ENCODE results near the gene FLNC. TPM values are rescaled to one million over a fixed set of nuclear protein-coding genes. Genes with fewer than 3 reads are reported as not detected.

The FLNC gene
- total RNA-seq, 2 experiments from 2014 or later, result 0.05 TPM; not detected in 1

DNA sequence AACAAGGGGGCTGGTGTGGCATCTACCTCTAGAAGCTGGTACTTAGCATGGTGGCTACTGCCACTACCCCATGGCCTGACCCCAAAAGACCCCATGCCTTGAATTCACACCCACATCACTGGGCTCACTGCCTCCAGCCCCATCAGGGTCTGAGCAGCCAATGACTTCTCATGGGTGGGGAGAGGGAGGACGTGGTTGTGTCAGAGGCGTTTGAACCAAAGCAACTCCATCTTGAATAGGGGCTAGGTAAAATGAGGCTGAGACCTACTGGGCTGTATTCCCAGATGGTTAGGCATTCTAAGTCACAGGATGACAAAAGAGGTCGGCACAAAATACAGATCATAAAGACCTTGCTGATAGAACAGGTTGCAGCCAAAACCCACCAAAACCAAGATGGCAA lies 65.1 kb downstream of the FLNC start:
- peaks cover 2% of the 10 kb centered on the region for H3K36me3 Mint-ChIP-seq
- intact Hi-C loops (cut with micrococcal nuclease), result no loop called here
- peaks cover 7% of the 10 kb centered on the region for H3K9me3 Mint-ChIP-seq
- no peaks in the 10 kb centered on the region for H3K4me1 Mint-ChIP-seq (ENCODE audit: low read depth)
- DNase-seq, result no peak
- H3K4me3 Mint-ChIP-seq, result no peak overlapping the region
- peaks cover 10% of the 10 kb centered on the region for H3K27me3 Mint-ChIP-seq
- H3K27ac Mint-ChIP-seq, result no peak overlapping the region
- POLR2A ChIA-PET, result no interaction called here
- CTCF ChIA-PET, result interaction anchor here (1.8 kb wide), 1 partner anchor 197 kb away, joined by 5 read pairs; no protein-coding TSS in a partner anchor

DNA sequence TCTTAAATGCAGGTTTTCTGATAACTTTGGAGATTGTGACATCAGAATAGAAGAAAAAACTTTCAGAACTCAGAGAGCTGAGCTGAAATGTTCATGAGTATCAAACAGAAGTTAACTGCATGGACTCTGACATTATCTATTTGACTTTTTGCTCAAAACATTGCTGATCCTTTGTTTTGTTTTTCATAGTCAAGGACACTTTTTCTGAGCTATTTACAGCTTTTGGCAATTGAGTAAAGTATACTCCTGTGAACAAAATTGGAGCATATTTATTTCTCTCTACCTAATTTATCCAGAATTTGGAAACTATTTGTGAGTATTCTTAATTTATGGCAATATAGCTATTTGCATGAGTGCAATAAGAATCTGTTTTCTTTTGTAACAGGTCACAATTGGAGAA lies 69.2 kb downstream of the FLNC start:
- Mint-ChIP-seq H3K27ac (no peak overlapping the region), H3K9me3 (peaks cover 7% of the 10 kb centered on the region), H3K4me1 (ENCODE audit: low read depth) (no peaks in the 10 kb centered on the region), H3K4me3 (no peak overlapping the region), H3K27me3 (peaks cover 3% of the 10 kb centered on the region), H3K36me3 (peaks cover 2% of the 10 kb centered on the region)
- intact Hi-C loops (cut with micrococcal nuclease), result no loop called here
- ChIA-PET POLR2A (no interaction called here), CTCF (interaction anchor here (1.1 to 7.8 kb wide), 3 partner anchors 16 to 372 kb away, joined by 3 to 70 read pairs (median 3); no protein-coding TSS in a partner anchor)
- DNase-seq, result no peak

DNA sequence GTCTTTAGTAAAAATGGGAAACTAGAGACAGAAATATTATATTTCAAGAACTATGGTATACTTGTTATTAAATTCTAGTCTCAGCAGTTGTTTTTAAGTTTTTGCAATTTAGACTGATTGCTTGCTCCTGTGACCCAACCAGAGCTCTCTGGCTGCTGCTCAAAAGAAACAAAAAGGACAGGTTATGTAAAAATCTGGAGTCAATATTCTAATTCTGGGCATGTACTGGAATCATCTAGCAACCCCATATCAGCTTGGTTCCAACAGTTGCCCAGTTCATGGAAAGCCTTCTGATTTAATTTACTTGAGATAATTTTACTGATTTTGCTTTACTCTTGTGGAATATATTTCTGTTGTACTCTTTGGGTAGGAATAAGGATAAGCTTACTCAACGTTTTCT lies 70.0 kb downstream of the FLNC start:
- ChIA-PET CTCF (interaction anchor here (1.1 to 7.8 kb wide), 2 partner anchors 190 to 371 kb away, joined by 3 to 70 read pairs; no protein-coding TSS in a partner anchor), POLR2A (no interaction called here)
- Mint-ChIP-seq H3K4me3 (no peak overlapping the region), H3K9me3 (peaks cover 7% of the 10 kb centered on the region), H3K36me3 (peaks cover 2% of the 10 kb centered on the region), H3K4me1 (ENCODE audit: low read depth) (no peaks in the 10 kb centered on the region), H3K27me3 (peaks cover 4% of the 10 kb centered on the region), H3K27ac (no peak overlapping the region)
- no peak for DNase-seq
- intact Hi-C loops (cut with micrococcal nuclease), result loop anchor here (5.0 kb wide), 1 partner anchor 312 kb away; no protein-coding TSS in a partner anchor

DNA sequence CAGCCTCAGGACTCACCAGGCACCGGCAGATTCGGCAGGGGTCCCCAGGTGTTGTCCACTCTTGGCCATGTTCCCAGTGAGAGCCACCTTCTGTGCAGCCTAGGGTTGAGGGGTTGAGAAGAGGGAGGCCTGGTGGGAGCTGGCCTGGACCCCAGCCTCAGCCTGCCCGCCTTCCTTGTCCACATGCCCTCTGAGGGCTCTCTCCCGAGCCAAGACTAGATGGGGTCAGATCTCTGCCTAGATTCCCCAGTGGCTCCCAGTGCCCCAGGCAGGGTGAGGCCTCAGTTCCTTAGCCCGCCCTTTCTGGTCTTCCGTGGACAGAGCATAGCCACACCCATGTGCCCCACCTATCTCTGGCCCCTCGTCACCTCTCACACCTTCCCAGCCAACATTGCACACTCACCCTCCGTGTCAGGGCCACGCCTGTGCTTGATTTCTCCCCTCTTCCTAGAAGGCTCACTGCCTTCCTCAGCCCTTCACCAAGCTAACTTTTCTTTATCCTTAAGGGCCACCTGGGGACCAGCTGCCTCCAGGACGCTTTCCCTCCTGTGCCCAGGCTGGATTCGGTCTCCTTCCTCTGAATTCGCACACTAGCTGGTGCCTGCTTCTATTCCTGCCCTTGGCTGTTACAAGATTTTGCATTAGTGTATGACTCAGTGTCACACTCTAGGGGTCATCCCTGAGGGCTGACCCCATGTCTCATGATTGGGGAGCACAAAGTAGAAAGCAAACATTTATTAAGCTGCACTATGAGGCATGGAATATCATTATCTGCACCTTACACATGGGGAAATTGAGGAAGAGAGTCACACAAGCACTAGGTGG lies 72.8 kb downstream of the FLNC start:
- H3K9me3 Mint-ChIP-seq, result peaks cover 7% of the 10 kb centered on the region
- H3K36me3 Mint-ChIP-seq, result peaks cover 2% of the 10 kb centered on the region
- peaks cover 16% of the 10 kb centered on the region for H3K27me3 Mint-ChIP-seq
- no peak for DNase-seq
- CTCF ChIA-PET, result interaction anchor here (0.6 to 7.8 kb wide), 4 partner anchors 19 to 278 kb away, joined by 3 to 70 read pairs (median 8); no protein-coding TSS in a partner anchor
- no peak overlapping the region for H3K4me3 Mint-ChIP-seq
- no peak overlapping the region for H3K27ac Mint-ChIP-seq
- POLR2A ChIA-PET, result no interaction called here
- H3K4me1 Mint-ChIP-seq (ENCODE audit: low read depth), result no peaks in the 10 kb centered on the region
- intact Hi-C loops (cut with micrococcal nuclease), result loop anchor here (5.0 kb wide), 1 partner anchor 309 kb away; no protein-coding TSS in a partner anchor

DNA sequence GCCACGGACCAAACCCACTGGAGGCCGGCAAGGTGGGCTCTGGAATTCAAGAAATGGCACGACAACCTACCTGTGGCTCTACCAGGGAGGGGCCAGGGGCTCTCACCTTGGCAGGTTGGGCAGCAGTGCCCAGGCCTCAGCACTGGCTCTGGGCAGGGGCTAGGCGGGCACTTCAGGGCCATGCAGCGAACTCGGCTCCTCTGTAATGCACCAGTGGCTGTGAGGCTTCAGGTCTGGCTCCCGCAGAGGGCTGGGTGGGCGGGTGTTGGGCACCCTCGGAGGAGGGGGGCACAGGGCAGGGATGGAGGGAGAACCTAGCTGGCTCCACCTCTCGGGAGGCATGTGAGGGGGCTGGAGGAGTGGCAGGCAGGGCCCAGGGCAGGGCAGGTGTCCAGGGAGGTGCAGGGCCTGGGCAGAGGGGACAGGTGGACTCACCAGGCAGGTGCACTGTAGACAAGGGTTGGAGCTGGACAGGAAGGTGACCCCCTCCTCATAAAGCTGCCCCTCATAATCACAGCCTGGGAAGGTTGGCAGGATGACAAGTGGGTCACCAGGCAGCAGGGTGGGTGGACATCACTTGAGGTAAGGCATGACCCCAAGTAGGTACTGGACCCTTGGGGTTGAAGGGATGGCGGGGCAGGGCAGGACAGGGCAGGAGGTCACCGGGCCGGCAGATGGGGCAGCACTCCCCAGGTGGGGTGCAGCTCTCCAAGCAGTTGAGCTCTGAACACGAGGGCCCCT lies 73.6 kb downstream of the FLNC start:
- Mint-ChIP-seq H3K4me3 (no peak overlapping the region), H3K36me3 (no peaks in the 10 kb centered on the region), H3K27me3 (peaks cover 13% of the 10 kb centered on the region), H3K9me3 (peaks cover 4% of the 10 kb centered on the region), H3K27ac (no peak overlapping the region), H3K4me1 (ENCODE audit: low read depth) (no peaks in the 10 kb centered on the region)
- ChIA-PET CTCF (interaction anchor here (0.6 to 7.8 kb wide), 7 partner anchors 20 to 277 kb away, joined by 3 to 70 read pairs (median 4); no protein-coding TSS in a partner anchor), POLR2A (no interaction called here)
- DNase-seq, result no peak
- intact Hi-C loops (cut with micrococcal nuclease), result loop anchor here (1.0 to 5.0 kb wide), 2 partner anchors 188 to 309 kb away; no protein-coding TSS in a partner anchor

DNA sequence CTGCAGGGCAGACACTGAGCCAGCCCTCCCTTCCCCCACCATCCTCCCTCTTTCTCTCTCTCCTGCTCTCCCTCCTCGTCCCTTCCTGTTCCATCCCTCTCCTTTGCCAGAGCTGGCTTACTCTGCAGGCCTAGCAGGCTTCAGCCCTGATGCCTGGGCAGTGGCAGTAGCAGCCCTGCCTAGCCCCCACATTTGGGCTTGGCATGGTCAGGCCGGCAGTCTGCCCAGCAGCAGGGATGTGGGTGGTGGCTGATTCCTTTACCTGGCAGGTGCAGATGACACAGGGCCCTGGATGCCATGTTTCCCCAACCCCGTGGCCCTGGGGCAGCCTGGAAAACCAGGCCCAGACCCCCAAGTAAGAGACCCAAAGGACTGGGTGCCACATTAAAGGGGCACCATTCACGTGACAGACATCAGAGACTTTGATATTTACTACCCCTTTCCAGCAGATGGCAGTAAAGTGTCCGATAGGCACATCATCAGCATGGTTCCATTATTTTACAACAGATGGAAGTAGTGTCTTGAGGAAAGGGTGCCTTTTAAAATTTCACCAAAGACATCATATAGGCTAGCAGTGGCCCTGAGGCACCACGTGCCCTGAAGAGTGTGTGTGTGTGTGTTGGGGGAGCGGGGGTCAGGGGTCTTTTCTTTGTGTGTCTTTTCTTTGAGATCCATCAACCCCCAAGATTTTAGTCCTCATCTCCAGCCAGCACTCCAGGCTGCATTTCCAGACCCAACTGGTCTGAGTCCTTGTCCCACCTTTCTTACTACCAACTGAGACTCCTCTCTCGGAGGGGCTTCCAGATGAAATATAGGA lies 74.4 kb downstream of the FLNC start:
- Mint-ChIP-seq H3K36me3 (no peaks in the 10 kb centered on the region), H3K27me3 (peaks cover 21% of the 10 kb centered on the region)

DNA sequence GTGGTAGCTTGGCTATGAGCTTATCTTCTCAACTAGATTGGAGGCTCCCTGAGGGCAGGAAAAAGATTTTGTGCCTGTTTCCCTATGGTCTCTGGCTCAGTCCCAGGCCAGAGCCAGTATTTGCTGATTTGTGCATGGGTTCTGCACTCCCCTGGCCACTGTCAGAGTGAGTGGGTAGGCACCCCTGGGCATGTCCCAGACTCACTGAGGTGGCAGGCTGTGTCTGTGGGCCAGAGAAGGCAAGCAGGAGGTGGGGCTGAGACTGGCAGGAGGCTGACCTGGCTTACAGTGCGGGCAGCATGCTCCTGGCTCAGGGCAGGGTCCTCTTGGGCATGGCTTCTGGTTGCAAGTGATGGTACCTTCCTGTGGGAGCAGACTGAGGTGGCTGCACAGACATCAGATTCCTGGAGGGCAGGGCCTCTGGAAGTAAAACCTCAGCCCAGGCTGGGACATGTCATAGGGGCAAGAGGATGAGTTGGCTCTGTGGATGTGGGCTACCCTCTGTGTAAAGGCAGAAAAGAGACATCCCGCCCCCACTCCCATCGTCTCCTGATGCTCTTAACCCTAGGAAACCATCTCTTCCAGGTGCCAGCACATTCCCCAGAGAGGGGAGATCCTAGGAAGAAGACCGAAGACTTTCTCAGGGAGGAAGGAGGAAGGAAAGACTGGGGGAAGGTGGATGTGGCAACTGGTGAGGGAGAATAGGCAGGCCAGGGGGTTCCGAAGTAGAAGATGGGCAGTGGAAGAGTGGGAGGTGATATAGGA lies 76.0 kb downstream of the FLNC start:
- no peaks in the 10 kb centered on the region for H3K36me3 Mint-ChIP-seq
- ChIA-PET CTCF (interaction anchor here (5.7 to 7.8 kb wide), 2 partner anchors 184 to 186 kb away, joined by 28 to 70 read pairs; no protein-coding TSS in a partner anchor), POLR2A (no interaction called here)
- peaks cover 32% of the 10 kb centered on the region for H3K27me3 Mint-ChIP-seq
- no peak overlapping the region for H3K27ac Mint-ChIP-seq
- intact Hi-C loops (cut with micrococcal nuclease), result no loop called here
- H3K9me3 Mint-ChIP-seq, result no peaks in the 10 kb centered on the region
- no peaks in the 10 kb centered on the region for H3K4me1 Mint-ChIP-seq (ENCODE audit: low read depth)
- H3K4me3 Mint-ChIP-seq, result peak overlapping the region; percentile 2
- DNase-seq, result no peak

More for the DNA sequence above, 74.4 kb downstream of the FLNC start:
- intact Hi-C loops (cut with micrococcal nuclease), result loop anchor here (1.0 to 5.0 kb wide), 2 partner anchors 187 to 308 kb away; no protein-coding TSS in a partner anchor
- DNase-seq, result no peak
- Mint-ChIP-seq H3K27ac (no peak overlapping the region), H3K4me1 (ENCODE audit: low read depth) (no peaks in the 10 kb centered on the region), H3K4me3 (no peak overlapping the region), H3K9me3 (no peaks in the 10 kb centered on the region)
- ChIA-PET POLR2A (no interaction called here), CTCF (interaction anchor here (0.6 to 7.8 kb wide), 4 partner anchors 39 to 259 kb away, joined by 3 to 70 read pairs (median 4); no protein-coding TSS in a partner anchor)

DNA sequence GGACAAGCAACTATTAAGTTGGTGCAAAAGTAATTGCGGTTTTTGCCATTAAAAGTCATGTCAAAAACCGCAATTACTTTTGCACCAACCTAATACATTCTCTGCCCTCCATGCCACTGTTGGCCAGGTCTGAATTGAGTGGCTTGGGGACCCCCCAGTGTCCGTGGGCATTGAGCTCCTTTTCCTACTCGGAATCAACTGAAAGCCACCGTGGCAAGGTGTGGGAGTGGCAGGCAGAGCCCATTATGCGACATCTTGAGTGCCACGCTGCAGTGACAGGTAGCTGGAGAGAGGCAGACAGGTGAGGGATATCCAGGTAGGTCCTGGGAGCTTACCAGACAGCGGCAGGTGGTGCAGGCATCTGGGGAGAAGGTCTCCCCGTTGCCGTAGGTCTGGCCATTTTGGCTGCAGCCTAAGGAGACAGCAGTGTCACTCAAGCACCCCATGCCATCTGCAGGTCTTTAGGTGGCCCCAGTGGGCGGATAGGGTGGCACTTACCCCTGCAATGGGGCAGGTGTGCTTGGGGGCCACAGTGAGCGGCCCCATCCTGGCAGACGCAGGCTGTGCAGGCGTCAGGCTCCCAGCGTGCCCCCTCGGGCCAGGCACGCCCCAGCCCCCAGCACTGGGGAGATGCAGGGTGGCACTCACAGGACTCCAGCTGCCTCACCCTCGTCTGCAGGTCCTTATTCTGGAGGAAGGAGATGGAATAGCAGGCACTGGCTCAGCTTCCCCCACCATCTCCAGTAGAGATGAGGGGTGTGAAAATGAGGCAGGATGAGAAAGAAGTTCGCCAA lies 76.8 kb downstream of the FLNC start:
- Mint-ChIP-seq H3K4me1 (ENCODE audit: low read depth) (no peaks in the 10 kb centered on the region), H3K36me3 (no peaks in the 10 kb centered on the region), H3K27ac (no peak overlapping the region), H3K9me3 (no peaks in the 10 kb centered on the region), H3K27me3 (peaks cover 36% of the 10 kb centered on the region), H3K4me3 (no peak overlapping the region)
- POLR2A ChIA-PET, result no interaction called here
- DNase-seq, result no peak
- CTCF ChIA-PET, result interaction anchor here (5.7 kb wide), 1 partner anchor 185 kb away, joined by 28 read pairs; no protein-coding TSS in a partner anchor
- intact Hi-C loops (cut with micrococcal nuclease), result no loop called here

All from activated CD4-positive, alpha-beta memory T cell treated with anti-CD3 and anti-CD28 coated beads for 36 hours (primary cell).